Measurements from ENCODE around the gene SAE1.
"Not testable (repeated sequence)": the region's sequence is repeated elsewhere in the genome, so short reads cannot be mapped to it uniquely, and the experiment has no call there.

Gene SAE1

DNA sequence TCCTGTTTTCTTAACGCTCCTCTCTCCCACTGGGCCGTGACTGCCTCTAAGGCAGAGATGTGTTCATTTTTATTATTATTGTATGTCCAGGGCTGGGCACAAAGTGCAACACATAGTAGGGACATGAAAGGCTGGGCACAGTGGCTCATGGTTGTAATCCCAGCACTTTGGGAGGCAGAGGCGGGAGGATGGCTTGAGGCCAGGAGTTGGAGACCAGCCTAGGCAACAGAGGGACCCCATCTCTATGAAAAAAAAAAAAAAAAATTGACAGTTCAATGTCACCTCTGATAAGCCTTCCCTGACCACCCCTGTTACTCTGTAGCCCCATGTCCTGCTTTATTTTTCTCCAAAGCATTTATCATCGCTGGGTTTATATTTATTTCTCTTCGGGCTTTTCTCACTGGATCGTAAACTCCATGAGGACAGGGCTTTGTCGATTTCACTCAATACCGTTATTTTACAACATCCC, 481 bp upstream of the SAE1 start:
- no peak for DNase-seq (ENCODE audit: low spot score)

DNA sequence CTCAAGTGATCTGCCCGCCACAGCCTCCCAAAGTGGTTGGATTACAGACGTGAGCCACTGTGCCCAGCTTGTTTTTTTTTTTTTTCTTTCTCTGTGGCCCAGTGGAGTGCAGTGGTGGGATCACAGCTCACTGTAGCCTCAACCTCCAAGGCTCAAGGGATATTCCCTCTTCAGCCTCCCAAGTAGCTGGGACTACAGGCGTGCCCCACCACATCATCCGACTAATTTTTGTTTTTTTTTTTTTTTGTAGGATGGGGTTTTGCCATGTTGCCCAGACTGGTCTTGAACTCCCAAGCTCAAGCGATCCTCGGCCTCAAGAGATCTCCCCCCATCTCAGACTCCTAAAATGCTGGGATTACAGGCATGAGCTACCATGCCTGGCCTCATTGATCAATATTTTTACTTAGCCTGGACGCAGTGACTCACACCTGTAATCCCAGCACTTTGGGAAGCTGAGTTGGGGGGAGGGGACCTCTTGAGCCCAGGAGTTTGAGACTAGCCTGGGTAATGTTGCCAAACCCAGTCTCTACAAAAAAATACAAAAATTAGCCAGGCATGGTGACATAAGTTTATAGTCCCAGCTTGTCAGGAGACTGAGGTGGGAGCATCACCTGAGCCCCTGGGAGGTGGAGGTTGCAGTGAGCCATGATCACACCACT, 1.7 kb downstream of the SAE1 start:
- no peak for DNase-seq (ENCODE audit: low spot score)

DNA sequence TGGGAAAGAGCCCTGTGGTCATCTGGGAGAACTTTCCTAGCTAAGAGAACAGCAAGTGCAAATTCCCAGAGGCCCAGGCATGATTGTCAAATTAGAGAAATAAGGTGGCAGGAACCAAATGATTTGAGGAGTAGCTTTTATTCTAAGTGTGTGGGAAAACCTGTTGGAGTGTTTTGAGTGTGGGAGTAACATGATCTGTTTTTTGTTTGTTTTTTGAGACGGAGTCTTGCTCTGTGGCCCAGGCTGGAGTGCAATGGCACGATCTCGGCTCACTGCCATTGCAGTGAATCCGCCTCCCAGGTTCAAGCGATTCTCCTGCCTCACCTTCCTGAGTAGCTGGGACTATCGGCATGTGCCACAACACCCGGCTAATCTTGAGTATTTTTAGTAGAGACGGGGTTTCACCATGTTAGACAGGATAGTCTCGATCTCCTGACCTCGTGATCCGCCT, 2.4 kb downstream of the SAE1 start:
- DNase-seq (ENCODE audit: low spot score): no peak

DNA sequence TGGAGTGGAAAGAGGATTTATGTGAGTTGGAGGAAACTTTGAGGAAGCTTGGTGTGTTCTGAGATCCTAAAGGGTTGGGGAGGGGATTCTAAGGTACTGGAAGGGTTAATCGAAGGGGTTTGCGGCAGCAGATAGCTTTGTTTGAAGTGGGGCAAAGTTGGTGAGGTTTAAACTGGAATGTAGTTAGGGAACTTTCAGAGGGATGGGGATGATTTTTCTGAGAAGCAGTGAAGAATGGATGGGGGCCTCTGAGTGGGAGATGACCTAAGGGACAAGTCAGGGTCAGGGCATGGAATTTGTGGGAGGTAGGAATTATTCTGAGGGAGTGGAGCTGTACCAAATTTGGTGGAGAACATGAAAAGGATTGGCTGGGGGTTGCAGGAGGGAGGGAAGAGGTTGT, 3.9 kb downstream of the SAE1 start:
- no peak for DNase-seq (ENCODE audit: low spot score)

DNA sequence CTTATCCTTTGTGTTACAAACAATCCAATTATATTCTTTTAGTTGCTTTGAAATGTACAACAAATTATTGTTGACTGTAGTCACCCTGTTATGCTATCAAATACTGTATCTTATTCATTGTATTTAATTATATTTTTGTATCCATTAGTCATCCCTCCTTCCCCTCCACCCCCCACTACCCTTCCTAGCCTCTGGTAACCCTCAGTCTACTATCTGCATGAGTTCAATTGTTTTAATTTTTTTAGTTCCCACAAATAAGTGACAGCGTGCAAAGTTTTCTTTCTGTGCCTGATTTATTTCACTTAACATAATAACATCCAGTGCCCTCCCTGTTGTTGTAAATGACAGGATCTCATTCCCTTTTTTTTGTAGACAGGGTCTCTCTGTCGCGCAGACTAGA, 4.5 kb downstream of the SAE1 start:
- no peak for DNase-seq (ENCODE audit: low spot score)

DNA sequence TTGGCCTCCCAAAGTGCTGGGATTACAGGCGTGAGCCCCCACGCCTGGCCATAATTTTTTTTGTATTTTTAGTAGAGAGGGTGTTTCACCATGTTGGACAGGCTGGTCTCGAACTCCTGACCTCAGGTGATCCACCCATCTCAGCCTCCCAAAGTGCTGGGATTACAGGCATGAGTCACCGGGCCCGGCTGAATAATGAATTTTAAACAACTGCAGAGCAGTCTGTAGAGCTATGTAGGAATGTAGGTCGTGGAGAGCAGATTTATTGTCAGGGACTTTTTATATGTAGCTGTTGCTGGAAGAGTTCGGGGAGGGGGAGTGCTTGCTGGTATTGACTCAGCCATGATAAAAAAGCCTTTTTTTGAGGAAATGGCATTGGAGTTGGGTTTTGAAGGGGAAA, 10.6 kb downstream of the SAE1 start:
- not testable (repeated sequence) for DNase-seq (ENCODE audit: low spot score)

DNA sequence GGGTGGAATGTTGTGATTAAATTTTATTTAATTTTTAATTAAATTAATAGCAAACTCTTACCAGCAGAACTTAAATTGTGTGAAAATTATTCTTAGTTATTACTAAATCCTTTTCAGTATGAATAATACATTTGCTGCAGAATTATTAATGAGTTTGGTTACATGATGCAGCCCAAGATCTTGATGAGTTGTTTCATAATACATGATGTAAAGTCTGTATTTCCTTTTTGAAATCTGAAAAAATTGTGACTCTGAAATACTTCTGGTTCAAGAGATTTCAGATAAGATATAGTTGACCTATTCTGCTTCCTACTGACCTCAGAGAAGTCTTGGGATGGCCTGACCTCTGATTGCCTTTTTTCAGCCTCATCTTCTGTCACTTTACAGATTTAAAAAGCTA, 11.1 kb downstream of the SAE1 start:
- no peak for DNase-seq (ENCODE audit: low spot score)

DNA sequence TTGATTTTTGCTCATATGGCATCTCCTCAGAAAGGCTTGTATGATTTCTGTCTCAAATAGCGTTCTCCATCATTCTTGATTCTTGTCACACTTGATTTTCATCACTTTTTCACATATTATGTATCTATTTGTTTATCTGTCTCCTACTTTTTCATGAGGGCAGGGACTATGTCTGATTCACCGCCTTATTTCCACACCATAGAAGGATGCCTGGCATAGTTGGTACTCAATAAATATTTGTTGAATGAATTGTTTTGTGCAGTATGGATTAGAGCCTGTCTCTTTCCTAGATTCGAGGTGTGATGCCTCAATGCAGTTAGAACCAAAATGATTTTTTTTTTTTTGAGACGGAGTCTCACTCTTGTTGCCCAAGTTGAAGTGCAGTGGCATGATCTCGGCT, 12.1 kb downstream of the SAE1 start:
- DNase-seq (ENCODE audit: low spot score): no peak

DNA sequence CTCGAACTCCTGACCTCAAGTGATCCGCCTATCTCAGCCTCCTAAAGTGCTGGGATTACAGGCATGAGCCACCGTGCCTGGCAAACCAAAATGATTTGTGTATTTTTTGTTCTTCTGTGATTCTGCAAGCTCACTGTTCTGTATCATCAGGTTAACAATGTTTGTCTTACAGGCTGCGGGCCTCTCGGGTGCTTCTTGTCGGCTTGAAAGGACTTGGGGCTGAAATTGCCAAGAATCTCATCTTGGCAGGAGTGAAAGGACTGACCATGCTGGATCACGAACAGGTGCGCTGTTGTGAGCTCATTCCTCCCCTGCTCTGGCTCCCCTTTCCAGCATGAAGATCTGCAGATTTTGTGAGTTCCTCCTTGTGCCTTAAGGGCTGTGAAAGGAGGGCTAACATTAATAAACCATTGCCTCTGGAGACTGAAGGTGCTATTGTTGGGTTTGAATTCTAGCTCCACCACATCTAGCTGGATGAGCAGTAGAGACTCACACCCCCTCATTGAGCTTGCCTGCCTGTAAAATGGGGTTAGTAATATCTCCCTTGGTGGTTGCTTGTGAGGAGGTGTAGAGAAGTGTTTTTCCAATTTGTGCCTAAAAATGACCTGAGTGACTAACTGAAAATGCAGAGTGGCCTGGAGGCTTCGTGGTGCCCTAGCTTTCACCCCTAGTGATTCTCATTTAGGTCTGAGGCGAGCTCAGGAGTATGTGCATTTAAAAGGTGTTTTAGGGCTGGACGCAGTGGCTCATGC, 12.9 kb downstream of the SAE1 start:
- DNase-seq (ENCODE audit: low spot score): no peak

DNA sequence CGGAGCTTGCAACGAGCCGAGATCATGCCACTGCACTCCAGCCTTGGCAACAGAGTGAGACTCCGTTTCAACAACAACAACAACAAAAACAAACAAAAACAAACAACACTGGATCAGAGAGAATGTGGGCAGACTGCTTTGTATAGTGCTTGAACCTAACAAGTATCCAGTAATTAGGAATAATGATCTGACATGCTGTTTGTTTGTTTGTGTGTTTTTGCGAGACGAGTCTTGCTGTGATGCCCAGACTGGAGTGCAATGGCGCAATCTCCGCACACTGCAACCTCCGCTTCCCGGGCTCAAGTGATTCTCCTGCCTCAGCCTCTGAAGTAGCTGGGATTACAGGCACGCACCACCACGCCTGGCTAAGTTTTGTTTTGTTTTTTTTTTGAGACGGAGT, 14.0 kb downstream of the SAE1 start:
- DNase-seq (ENCODE audit: low spot score): no peak

DNA sequence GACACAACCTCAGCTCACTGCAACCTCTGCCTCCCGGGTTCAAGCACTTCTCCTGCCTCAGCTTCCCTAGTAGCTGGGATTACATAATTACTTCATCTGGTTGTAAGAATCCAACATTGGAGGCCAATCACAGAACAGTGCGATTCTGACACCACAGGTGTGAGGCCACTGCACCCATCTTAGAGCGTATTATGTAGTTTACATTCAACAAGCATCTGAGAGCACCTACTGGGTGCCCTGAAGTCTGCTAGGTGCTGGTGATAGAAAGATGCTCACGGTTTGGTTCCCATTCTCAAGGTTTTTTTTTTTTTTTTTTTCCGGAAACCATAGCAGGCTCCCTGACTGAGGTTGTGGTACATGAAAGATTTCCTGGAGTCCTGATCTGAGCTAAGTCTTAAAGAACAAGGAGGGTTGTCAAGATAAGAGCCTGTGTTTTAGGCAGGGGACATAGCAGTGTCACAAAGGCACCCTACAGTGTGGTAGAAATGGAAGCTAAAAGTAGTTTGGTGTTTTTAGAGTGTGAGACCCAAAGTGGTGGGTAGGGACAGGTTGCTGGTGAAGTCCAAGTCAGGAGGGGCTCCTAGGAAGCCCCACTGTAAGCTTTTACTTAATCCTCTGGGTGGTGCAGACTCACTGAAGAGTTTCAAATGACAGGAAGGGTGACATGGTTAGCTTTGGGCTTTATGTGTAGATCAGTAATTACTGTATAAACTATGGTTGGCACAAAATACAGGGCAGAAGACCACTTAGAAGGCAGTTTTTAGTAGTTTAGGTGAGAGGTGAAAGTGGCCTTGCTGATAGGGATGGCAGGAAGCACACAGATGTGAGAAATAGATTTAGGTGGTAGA, 15.2 kb downstream of the SAE1 start:
- DNase-seq (ENCODE audit: low spot score): no peak

DNA sequence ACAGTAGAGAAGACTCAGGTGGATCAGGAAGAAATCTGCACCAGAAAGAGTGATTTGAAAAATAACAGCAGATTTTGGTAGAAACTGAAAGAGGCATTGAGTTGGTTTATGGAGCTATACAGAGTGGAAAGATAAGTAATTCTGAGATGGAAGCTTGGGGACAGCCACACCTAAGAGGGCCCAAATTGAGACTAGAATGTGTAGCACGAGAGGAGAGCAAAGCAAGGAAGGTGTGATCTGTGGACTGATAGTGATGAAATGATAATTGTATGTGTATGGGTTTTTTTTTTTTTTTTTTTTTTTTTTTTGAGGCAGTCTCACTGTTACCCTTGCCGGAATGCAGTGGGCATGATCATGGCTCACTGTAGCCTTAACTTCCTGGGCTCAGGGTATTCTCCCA, 16.3 kb downstream of the SAE1 start:
- DNase-seq (ENCODE audit: low spot score): no peak

DNA sequence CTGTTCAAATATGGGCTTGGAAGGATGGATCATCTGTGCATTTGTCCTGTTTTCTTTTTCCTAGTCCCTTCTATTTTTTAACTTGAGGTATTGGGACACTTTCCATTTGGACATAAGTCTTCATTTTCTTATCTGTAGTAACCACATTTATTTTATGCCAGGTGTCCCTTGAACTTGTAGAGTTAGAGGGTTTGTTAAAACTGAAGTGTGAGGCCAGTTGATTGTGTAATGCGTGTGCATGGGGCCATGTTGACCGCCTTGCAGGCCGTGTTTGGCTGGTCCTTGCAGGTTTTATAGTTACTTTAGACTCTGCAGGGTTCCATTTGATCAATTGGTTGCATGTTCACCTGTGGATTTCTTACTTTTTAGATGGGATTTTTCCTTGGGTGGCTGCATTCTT, 21.0 kb downstream of the SAE1 start:
- no peak for DNase-seq (ENCODE audit: low spot score)

DNA sequence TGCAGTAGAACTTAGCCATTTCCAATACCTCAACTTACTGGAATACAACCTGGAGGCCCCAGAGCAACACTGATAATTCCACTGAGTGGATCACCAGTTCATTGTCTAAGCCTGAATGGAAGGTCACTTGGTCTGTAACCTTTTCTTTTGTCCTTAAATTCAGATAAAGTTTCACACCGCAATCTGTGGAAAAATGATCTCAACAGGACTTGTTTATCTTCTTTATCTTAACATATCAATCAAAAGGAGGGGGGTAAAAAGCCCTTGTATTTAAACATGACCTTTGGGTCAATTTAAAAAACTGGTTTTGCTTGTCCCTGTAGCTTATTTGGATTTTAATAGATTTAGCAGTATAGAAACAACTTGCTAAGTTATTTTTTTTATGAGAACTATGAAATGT, 21.6 kb downstream of the SAE1 start:
- no peak for DNase-seq (ENCODE audit: low spot score)

DNA sequence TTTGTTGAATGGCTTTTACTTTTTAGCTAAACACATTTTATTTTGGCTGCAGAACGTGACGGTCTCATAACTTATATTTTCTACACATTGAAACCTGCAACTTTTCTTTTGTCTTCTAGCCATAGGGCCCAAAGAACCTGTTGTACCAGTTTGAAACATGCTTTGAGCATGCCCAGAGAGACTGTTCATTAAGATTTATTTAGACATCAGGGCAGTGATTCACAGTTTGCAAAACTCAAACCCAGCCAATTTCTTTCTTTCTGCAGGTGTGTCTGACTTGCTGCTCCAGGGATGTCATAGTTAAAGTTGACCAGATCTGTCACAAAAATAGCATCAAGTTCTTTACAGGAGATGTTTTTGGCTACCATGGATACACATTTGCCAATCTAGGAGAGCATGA, 22.0 kb downstream of the SAE1 start:
- DNase-seq (ENCODE audit: low spot score): no peak

DNA sequence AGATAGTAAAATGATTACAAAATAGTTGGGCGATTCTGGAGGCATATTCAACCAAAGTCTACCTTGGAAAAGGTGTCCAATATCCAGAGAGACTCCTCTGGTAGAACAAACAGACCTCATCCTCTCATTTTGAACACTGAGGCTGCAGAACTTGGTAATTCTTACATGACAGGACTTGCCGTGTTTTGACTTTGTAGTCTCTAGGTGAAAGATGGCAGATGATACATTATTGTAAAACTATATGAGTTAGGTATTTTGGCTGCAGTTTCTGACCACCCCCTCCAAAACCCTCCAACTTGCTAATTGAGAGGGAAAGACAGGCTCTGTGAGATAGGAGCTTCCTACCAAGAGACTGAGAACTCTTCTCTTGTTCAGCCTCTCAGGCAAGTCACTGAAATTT, 22.6 kb downstream of the SAE1 start:
- no peak for DNase-seq (ENCODE audit: low spot score)

DNA sequence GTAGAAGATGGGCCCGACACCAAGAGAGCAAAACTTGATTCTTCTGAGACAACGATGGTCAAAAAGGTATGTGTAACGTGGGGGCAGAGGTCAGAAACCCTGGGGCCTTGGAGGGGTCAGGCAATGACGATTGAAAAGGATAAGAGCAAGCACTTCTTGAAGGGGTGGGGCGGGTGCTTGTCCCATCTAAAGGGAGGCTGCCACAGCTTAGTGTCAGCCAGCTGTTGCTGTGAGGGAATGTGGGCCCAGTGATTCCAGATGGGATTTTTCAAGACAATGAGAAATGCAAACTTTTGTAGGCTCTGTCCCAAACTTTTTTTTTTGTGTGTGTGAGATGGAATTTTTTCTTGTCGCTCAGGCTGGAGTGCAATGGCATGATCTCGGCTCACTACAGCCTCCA, 24.5 kb downstream of the SAE1 start:
- no peak for DNase-seq (ENCODE audit: low spot score)

DNA sequence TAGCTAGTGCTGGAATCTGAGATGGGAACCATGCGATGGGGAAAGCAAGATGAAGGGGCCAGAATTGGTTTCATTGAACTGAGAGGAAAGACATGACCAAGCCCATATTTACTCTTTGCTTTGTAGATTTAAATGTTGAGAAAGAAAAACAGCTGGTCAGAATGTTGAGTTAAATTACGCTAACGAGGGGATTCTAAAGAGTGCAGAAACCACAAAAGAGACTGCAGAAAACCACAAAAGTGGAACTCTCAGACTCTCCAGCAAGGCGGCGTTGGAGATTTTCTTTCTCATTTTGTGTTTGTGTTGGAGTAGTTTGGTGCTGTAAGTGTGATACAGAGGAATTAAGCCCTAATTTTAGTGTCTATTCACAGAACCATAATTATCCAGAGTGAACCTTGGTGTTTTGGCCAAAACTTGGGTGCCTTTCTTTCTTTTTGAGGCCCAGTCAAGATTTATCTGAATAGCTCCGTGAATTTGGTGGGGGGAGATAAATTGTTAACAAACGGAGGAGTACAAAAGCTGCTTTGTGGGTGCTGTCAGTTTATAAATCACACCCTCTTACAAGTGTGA, 26.3 kb downstream of the SAE1 start:
- no peak for DNase-seq (ENCODE audit: low spot score)

DNA sequence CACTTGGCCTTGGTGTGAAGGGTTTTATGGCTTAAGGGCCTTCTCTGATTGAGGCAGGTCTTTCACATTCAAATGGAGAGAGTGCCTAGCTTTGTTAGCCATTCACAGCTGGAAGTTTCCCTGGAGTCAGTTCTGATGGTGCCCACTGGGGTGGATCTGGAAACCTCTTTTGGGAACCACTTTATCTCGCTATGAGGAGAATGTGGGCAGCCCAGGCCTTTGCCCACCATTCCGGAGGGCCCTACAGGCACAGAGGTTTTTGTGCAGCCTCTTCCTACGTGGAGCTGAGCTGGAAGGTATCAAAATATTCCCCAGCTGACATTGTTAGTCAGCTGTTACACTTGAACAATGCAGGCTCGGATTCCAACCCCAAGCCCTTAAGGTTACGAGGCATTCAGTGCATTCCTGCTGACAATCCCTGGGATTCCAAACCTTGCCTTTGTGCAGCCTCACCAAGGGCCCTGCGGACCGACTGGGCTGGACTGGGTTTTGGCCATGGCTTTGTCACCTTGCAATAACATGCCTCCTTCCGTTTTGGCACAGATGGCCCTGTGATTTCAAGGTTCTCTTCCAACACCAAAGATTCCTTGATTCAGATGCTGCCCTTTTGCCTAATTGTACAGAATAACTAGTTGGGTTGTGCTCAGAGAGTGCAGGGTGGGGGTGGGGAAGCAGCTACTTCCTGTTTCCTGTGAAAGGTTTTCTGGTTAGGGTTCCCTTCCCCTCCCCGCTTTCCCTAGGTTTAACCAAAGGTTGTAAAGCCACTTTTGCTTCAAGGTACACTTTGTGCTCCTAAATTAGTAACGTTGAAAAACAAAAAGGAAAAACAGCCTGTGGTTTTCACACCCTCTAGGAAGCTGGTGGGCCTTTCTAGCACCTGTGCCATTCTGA, 27.0 kb downstream of the SAE1 start:
- no peak for DNase-seq (ENCODE audit: low spot score)

DNA sequence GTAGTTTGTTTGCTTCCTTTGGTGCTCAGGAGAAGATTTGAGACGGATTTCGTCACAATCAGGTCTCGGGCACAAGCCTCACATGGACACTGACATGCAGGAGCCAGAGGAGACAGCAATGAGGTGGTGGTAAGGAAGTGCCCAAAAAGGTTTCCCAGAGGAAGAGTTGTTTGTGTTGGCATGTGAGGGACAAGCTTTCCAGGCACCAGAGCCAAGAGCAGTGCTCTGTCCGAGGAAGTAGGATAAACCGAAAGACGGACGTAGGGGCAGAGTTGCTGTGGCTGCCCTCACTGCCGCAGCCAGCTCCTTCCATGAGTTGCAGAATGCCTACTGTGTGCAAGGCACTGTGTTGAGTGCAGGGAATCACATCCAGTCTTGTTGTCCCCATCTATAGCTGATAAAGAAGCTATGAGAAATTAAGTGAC, 27.7 kb downstream of the SAE1 start:
- no peak for DNase-seq (ENCODE audit: low spot score)

DNA sequence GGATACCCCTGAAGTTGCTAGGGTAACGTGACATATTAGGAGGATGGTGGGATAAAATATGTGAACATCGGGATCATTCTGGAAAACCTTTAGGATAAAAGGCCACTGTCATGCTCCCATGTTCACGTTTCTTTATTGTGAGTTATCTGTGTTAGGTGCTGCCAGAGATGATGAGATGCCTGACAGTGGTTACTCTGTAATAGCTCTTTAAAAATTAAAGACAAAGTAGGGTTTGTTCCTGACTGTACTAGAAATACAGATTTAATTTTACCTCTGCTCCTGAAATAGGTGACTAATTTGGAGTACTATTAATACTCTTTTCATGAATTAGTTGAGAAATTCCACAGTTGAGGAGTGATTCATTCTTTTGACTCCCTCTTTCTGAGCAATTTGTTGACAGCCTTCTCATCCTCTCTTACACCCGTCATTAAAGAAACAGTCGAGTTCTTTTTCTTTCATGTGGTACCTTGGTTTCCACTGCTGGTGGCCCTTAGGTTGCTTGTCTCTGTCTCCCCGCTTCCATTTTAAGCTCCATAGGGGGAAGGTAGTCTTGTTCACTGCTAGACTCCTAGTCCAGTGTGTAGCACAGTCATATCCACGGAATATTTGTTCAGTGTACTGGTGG, 28.4 kb downstream of the SAE1 start:
- DNase-seq (ENCODE audit: low spot score): no peak
